VCaP (cell line): Measurements from ENCODE around the gene VPS4B.

ENCODE experiments used
- H3K27ac ChIP-seq: fragments of 450-650 bp; 2 replicates; pipeline ENCODE4 v1.5.1; 2017
- CTCF ChIP-seq: fragments of 450-650 bp; conservative IDR thresholded peaks from 2 replicates; pipeline ENCODE4 v1.5.1; 2017; ENCODE audit warnings: mild to moderate bottlenecking, moderate library complexity

VPS4B gene

GRCh38 chr18:63457977-63458376 is 35.7 kb upstream of the VPS4B start:
- H3K27ac ChIP-seq, result no peak overlapping the region
- no peak for TF ChIP-seq CTCF

- no peak for TF ChIP-seq CTCF
- no peak overlapping the region for H3K27ac ChIP-seq
Measured at GRCh38 chr18:63454497-63454896, 32.2 kb upstream of the VPS4B start.

- peak overlapping the region; percentile 67 for H3K27ac ChIP-seq
Measured at GRCh38 chr18:63452751-63453150, 30.5 kb upstream of the VPS4B start.

- H3K27ac ChIP-seq, result peak overlapping the region; percentile 67
- TF ChIP-seq CTCF, result no peak
Measured at GRCh38 chr18:63451799-63452660, 29.8 kb upstream of the VPS4B start.

GRCh38 chr18:63449426-63449825 is 27.1 kb upstream of the VPS4B start:
- TF ChIP-seq CTCF, result no peak
- H3K27ac ChIP-seq, result no peak overlapping the region

GRCh38 chr18:63447066-63447465 is 24.8 kb upstream of the VPS4B start:
- no peak overlapping the region for H3K27ac ChIP-seq
- no peak for TF ChIP-seq CTCF

- TF ChIP-seq CTCF, result no peak
Measured at GRCh38 chr18:63446266-63446665, 24.0 kb upstream of the VPS4B start.

GRCh38 chr18:63445037-63445436 is 22.8 kb upstream of the VPS4B start:
- no peak overlapping the region for H3K27ac ChIP-seq
- no peak for TF ChIP-seq CTCF

More at GRCh38 chr18:63446266-63446665, 24.0 kb upstream of the VPS4B start:
- no peak overlapping the region for H3K27ac ChIP-seq
